Measurements from ENCODE around the gene NPFFR2.

- TF ChIP-seq CTCF (conservative IDR thresholded peaks at IDR 0.05; ENCODE audit: low read depth in 2 of 2) = no peak
- TF ChIP-seq EZH2 (IDR thresholded peaks at IDR 0.05; ENCODE audit: low read depth, unreplicated experiment) = no peak
- no peak for TF ChIP-seq REST (IDR thresholded peaks at IDR 0.05; ENCODE audit: unreplicated experiment)
- TF ChIP-seq POLR2AphosphoS5 (IDR thresholded peaks at IDR 0.05; ENCODE audit: low read depth) = no peak
- no peak for TF ChIP-seq ZNF331 (CRISPR knock-in tag; IDR thresholded peaks at IDR 0.05; ENCODE audit: low read depth)
Measured at GRCh38 chr4:72179342-72179741, 147.5 kb downstream of the NPFFR2 start.

Measured in GM23338 (cell line).